B cell (primary cell): ENCODE results near the gene C15orf39. TPM values are rescaled to one million over a fixed set of nuclear protein-coding genes. Genes with fewer than 3 reads are reported as not detected.

Source experiments
- ATAC-seq: fragments of 200-7000 bp; cut with Tn5 transposase; one replicate; pipeline ENCODE4 v1.10.0; 2021; ENCODE audit warnings: low read depth, mild to moderate bottlenecking, moderate number of reproducible peaks, moderate library complexity
- CTCF ChIA-PET: fragments of 350-600 bp; sonication (Branson Sonifier 250); formaldehyde crosslinking; loops from one replicate; lab custom pipeline; 2021; ENCODE audit warnings: antibody characterized with exemption, inconsistent platforms; lab: Charles Lee
- POLR2A ChIA-PET: fragments of 350-600 bp; sonication (Branson Sonifier 250); formaldehyde crosslinking; loops from one replicate; lab custom pipeline; 2021; ENCODE audit warnings: antibody characterized with exemption; lab: Charles Lee
- DNase-seq: peaks from one replicate; pipeline ENCODE4 v3.0.0; 2013
- H2AFZ ChIP-seq: 2 replicates; pipeline ENCODE4 v1.6.1; 2012; ENCODE audit warnings: mild to moderate bottlenecking, low read depth, low read length; ENCODE audit not compliant: insufficient read depth, poor library complexity, severe bottlenecking
- H3K27ac ChIP-seq, 2 donors: 1 replicate in 1 of 2; 2 replicates in 1 of 2; pipeline ENCODE4 v1.5.1; 2012 to 2013; ENCODE audit warnings: low read length in 2 of 2, mild to moderate bottlenecking in 2 of 2, moderate library complexity in 1 of 2
- H3K27me3 ChIP-seq, 4 experiments: fragments of 200-600 bp in 1 of 4; sonication (generic) in 1 of 4; replicated peaks in 1 of 4; 1 replicate in 2 of 4; 2 replicates in 2 of 4; pipeline versions ENCODE4 v1.6.1 to v1.7.0; 2013 to 2016; ENCODE audit warnings: low read length in 3 of 4, mild to moderate bottlenecking in 2 of 4, mixed read lengths in 1 of 4, moderate library complexity in 1 of 4; ENCODE audit not compliant: insufficient read depth in 4 of 4, control insufficient read depth in 3 of 4; ENCODE audit errors: control extremely low read depth in 1 of 4
- H3K36me3 ChIP-seq, 2 experiments: replicated peaks in 1 of 2; 1 replicate in 1 of 2; 2 replicates in 1 of 2; pipeline versions ENCODE4 v1.6.1 to v1.7.1; 2013; ENCODE audit warnings: low read length in 1 of 2; ENCODE audit not compliant: insufficient read depth in 2 of 2, control insufficient read depth in 1 of 2; ENCODE audit errors: control extremely low read depth in 1 of 2, extremely low read depth in 1 of 2
- H3K4me1 ChIP-seq, 2 donors: fragments of 200-600 bp in 1 of 2; sonication (generic) in 1 of 2; 1 replicate in 1 of 2; 2 replicates in 1 of 2; pipeline versions ENCODE4 v1.5.1 to v1.6.1; 2013 to 2017; ENCODE audit warnings: low read length in 2 of 2; ENCODE audit not compliant: control insufficient read depth in 2 of 2, insufficient read depth in 2 of 2
- H3K4me2 ChIP-seq: replicated peaks from 2 replicates; pipeline ENCODE3; 2012; ENCODE audit warnings: mild to moderate bottlenecking, low read depth, low read length; ENCODE audit not compliant: poor library complexity, severe bottlenecking
- H3K4me3 ChIP-seq, 5 experiments: fragments of 200-600 bp in 1 of 5; sonication (generic) in 1 of 5; 1 replicate in 3 of 5; 2 replicates in 2 of 5; pipeline versions ENCODE4 v1.5.1 to v1.7.0; 2011 to 2016; ENCODE audit warnings: low read length in 4 of 5, mild to moderate bottlenecking in 4 of 5, low read depth in 2 of 5, control low read depth in 1 of 5, moderate library complexity in 1 of 5; ENCODE audit not compliant: insufficient read depth in 1 of 5; ENCODE audit errors: control extremely low read depth in 1 of 5, extremely low read depth in 1 of 5
- H3K79me2 ChIP-seq: fragments of 200-600 bp; sonication (generic); one replicate; pipeline ENCODE4 v1.6.0; 2016; ENCODE audit warnings: low read length; ENCODE audit not compliant: control insufficient read depth, insufficient read depth
- H3K9ac ChIP-seq: fragments of 200-600 bp; sonication (generic); 2 replicates; pipeline ENCODE4 v1.6.1; 2017; ENCODE audit warnings: mild to moderate bottlenecking, low read length, moderate library complexity
- H3K9me3 ChIP-seq, 3 donors: one replicate each; pipeline versions ENCODE4 v1.6.1 to v1.7.1; 2013; ENCODE audit warnings: low read length in 2 of 3; ENCODE audit not compliant: control insufficient read depth in 2 of 3, insufficient read depth in 1 of 3; ENCODE audit errors: control extremely low read depth in 1 of 3
- H4K20me1 ChIP-seq: 2 replicates; pipeline ENCODE4 v1.6.0; 2012; ENCODE audit warnings: mild to moderate bottlenecking, low read length; ENCODE audit not compliant: insufficient read depth, control insufficient read depth, poor library complexity, severe bottlenecking
- H3K27ac Mint-ChIP-seq: one replicate; pipeline ENCODE4 v1.8.0; 2021; ENCODE audit warnings: mixed read lengths
- H3K27me3 Mint-ChIP-seq: one replicate; pipeline ENCODE4 v1.8.0; 2021; ENCODE audit warnings: mixed read lengths
- H3K4me1 Mint-ChIP-seq: one replicate; pipeline ENCODE4 v1.8.0; 2021; ENCODE audit warnings: mixed read lengths
- H3K4me3 Mint-ChIP-seq: one replicate; pipeline ENCODE4 v1.8.0; 2021; ENCODE audit warnings: mixed read lengths
- H3K9me3 Mint-ChIP-seq: one replicate; pipeline ENCODE4 v1.8.0; 2022; ENCODE audit warnings: mixed read lengths; ENCODE audit not compliant: insufficient read depth
- EZH2 ChIP-seq: IDR thresholded peaks from 2 replicates; pipeline ENCODE4 v1.6.1; 2012; ENCODE audit warnings: borderline replicate concordance, low read depth, mild to moderate bottlenecking, moderate library complexity, low read length; ENCODE audit not compliant: insufficient read depth, poor library complexity, severe bottlenecking
- WGBS: methylation state at CpG from one replicate; pipeline ENCODE4 v1.1.5; 2013; ENCODE audit warnings: missing lambda C conversion rate; ENCODE audit not compliant: insufficient coverage; 5-methylcytosine and 5-hydroxymethylcytosine counted together
- intact Hi-C: fragments of 100-400 bp; cut with micrococcal nuclease; formaldehyde crosslinking; loops from one replicate; pipeline ENCODE4 v1.10.0; 2022
- polyA plus RNA-seq: library from polyadenylated mRNA; depleted of rRNA; stranded (reverse); fragments of >200 nt; gene quantifications from 2 replicates; pipeline ENCODE4 v1.2.3, GENCODE V29; 2012
- total RNA-seq, 2 donors: library from RNA; stranded (reverse); fragments of 120-200 nt in 1 of 2; gene quantifications; 1 replicate in 1 of 2; 2 replicates in 1 of 2; pipeline versions ENCODE4 v1.2.3 to v1.2.4, GENCODE V29; 2013 to 2022
- TF ChIP-seq, protein P1 (sequence below): fragments of 200-600 bp; IDR thresholded peaks from one replicate; pipeline ENCODE4 v1.8.0; 2022; ENCODE audit warnings: antibody characterized with exemption, mild to moderate bottlenecking

Gene C15orf39
- total and polyA plus RNA-seq, 2 donors (not counting 1 experiment from before 2014, with no cell fraction given) = 12.4 to 72.7 TPM

DNA sequence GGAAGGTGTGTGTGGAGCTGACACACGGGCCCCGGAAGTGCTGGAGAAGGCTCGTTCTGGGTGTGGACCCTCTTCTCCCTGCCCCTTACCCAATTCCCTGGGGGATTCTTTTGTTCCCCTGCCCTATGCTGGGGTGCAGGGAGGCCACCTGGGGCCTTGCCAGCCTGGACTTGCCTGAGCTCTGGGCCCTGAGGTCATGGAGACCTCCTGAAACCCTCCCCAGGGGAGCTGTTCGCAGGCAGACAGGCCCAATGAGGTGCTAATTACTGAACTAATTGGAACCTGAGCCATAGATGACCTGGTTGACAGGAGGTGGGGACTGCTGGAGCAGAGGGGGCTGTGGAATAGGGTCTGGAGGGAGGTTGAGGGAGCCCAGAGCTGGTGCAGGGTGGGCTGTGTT, 9.4 kb upstream of the C15orf39 start:
- 100% methylated on average over 3 of the region's 4 CpGs for WGBS
- Mint-ChIP-seq H3K27ac (no peak overlapping the region), H3K9me3 (peaks cover 4% of the 10 kb centered on the region), H3K4me3 (no peak overlapping the region), H3K27me3 (peaks cover 18% of the 10 kb centered on the region), H3K4me1 (no peaks in the 10 kb centered on the region)
- H3K4me3 ChIP-seq = no peak overlapping the region
- no peak overlapping the region for H3K4me2 ChIP-seq
- H3K27ac ChIP-seq = no peak overlapping the region
- intact Hi-C loops = no loop called here
- peaks cover 0 to 25% (median 0%) of the 10 kb centered on the region in 3 donors for H3K9me3 ChIP-seq
- TF ChIP-seq EZH2 = no peak
- TF ChIP-seq, protein P1, sequence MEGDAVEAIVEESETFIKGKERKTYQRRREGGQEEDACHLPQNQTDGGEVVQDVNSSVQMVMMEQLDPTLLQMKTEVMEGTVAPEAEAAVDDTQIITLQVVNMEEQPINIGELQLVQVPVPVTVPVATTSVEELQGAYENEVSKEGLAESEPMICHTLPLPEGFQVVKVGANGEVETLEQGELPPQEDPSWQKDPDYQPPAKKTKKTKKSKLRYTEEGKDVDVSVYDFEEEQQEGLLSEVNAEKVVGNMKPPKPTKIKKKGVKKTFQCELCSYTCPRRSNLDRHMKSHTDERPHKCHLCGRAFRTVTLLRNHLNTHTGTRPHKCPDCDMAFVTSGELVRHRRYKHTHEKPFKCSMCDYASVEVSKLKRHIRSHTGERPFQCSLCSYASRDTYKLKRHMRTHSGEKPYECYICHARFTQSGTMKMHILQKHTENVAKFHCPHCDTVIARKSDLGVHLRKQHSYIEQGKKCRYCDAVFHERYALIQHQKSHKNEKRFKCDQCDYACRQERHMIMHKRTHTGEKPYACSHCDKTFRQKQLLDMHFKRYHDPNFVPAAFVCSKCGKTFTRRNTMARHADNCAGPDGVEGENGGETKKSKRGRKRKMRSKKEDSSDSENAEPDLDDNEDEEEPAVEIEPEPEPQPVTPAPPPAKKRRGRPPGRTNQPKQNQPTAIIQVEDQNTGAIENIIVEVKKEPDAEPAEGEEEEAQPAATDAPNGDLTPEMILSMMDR = no peak
- H3K79me2 ChIP-seq = no peaks in the 10 kb centered on the region
- no peak overlapping the region for H2AFZ ChIP-seq
- POLR2A ChIA-PET = interaction anchor here (0.8 kb wide), 1 partner anchor 10 kb away, joined by 3 read pairs; the partner anchor contains the start of gene C15orf39
- no peak for DNase-seq
- H4K20me1 ChIP-seq = no peaks in the 10 kb centered on the region
- CTCF ChIA-PET = interaction anchor here (1.0 to 1.8 kb wide), 2 partner anchors 12 to 149 kb away, joined by 4 read pairs; no protein-coding TSS in a partner anchor
- peaks cover 0 to 50% (median 6%) of the 10 kb centered on the region in 4 experiments for H3K27me3 ChIP-seq
- H3K9ac ChIP-seq = no peak overlapping the region
- no peaks in the 10 kb centered on the region for H3K36me3 ChIP-seq
- no peak for ATAC-seq
- peaks cover 0 to 3% of the 10 kb centered on the region in 2 donors for H3K4me1 ChIP-seq

DNA sequence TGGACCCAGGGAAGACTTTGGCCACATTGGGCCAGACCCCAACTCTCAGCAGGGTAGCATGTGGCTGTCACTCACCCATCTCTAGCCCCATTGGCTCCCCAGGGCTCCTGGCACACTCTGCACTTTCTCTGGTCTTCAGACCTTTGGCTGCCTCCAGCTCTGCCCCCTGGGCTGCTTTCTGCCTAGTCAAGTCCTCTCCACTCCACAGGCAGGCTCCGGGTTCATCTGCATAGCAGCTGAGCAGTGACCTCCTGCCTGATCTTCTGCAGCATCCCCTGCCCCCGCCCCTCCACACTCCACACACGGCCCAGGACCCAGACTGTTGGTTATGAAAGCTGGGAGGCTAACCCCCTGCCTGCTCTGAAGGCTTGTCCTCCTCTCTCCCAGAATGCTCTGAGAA, 8.4 kb upstream of the C15orf39 start:
- no peaks in the 10 kb centered on the region for H3K79me2 ChIP-seq
- no peak overlapping the region for H3K27ac Mint-ChIP-seq
- no peaks in the 10 kb centered on the region for H3K36me3 ChIP-seq
- WGBS = 88% methylated on average over 1 of the region's 3 CpGs
- H3K4me3 ChIP-seq = no peak overlapping the region
- ChIA-PET POLR2A (no interaction called here), CTCF (interaction anchor here (1.6 to 2.3 kb wide), 3 partner anchors 11 to 164 kb away, joined by 3 to 6 read pairs (median 4); no protein-coding TSS in a partner anchor)
- H3K27me3 Mint-ChIP-seq = peaks cover 18% of the 10 kb centered on the region
- no peak overlapping the region for H3K9ac ChIP-seq
- no peak for DNase-seq
- TF ChIP-seq, protein P1 = no peak
- no peak for TF ChIP-seq EZH2
- H3K27ac ChIP-seq = no peak overlapping the region
- H3K9me3 Mint-ChIP-seq = peaks cover 4% of the 10 kb centered on the region
- peaks cover 0 to 25% (median 0%) of the 10 kb centered on the region in 3 donors for H3K9me3 ChIP-seq
- no peak overlapping the region for H3K4me3 Mint-ChIP-seq
- no peak for ATAC-seq
- no peak overlapping the region for H3K4me2 ChIP-seq
- peaks cover 0 to 50% (median 6%) of the 10 kb centered on the region in 4 experiments for H3K27me3 ChIP-seq
- intact Hi-C loops = no loop called here
- no peaks in the 10 kb centered on the region for H3K4me1 Mint-ChIP-seq
- H3K4me1 ChIP-seq = peaks cover 0 to 3% of the 10 kb centered on the region in 2 donors
- no peak overlapping the region for H2AFZ ChIP-seq
- H4K20me1 ChIP-seq = no peaks in the 10 kb centered on the region
